K562 (cell line): ENCODE measurements around the gene VRK1. TPM values are rescaled to one million over a fixed set of nuclear protein-coding genes. Genes with fewer than 3 reads are reported as not detected.

Source experiments
- AFF1 ChIP-seq, 2 experiments: fragments of 450-650 bp; IDR thresholded peaks; 2 replicates each; pipeline ENCODE4 v1.6.1; 2018; ENCODE audit warnings: mild to moderate bottlenecking in 2 of 2, low read depth in 1 of 2; ENCODE audit not compliant: partially characterized antibody in 2 of 2
- CEBPB ChIP-seq: fragments of 450-650 bp; IDR thresholded peaks from 2 replicates; pipeline ENCODE4 v1.6.1; 2016; ENCODE audit warnings: missing genetic modification characterization, missing compliant biosample characterization
- CSDE1 ChIP-seq, 2 experiments: fragments of 450-650 bp; IDR thresholded peaks; 2 replicates each; pipeline ENCODE4 v1.6.1; 2016; ENCODE audit warnings: mild to moderate bottlenecking in 1 of 2
- EP300 ChIP-seq: IDR thresholded peaks from 2 replicates; pipeline ENCODE4 v1.6.1; 2012; ENCODE audit warnings: low read length, improper control_type of control experiment
- ETV6 ChIP-seq, 3 experiments: fragments of 150-350 bp in 1 of 3; sonication (generic) in 1 of 3; formaldehyde crosslinking in 1 of 3; IDR thresholded peaks; 2 replicates each; pipeline versions ENCODE4 v1.6.1 to v1.8.0; 2014 to 2022; ENCODE audit warnings: borderline replicate concordance in 2 of 3, low read depth in 2 of 3, antibody characterized with exemption in 1 of 3, low read length in 1 of 3, mild to moderate bottlenecking in 1 of 3, missing genetic modification reagents in 1 of 3
- GTF2A2 ChIP-seq: IDR thresholded peaks from 2 replicates; pipeline ENCODE4 v1.6.1; 2016; ENCODE audit warnings: mild to moderate bottlenecking, missing genetic modification characterization, missing compliant biosample characterization
- HCFC1 ChIP-seq: IDR thresholded peaks from 2 replicates; pipeline ENCODE4 v1.6.1; 2012; ENCODE audit warnings: low read depth, low read length, improper control_type of control experiment
- JUNB ChIP-seq: fragments of 450-650 bp; formaldehyde crosslinking; conservative IDR thresholded peaks from 2 replicates; pipeline ENCODE4 v1.4.0; 2020; ENCODE audit warnings: mild to moderate bottlenecking
- MLLT1 ChIP-seq, 2 experiments: fragments of 450-650 bp; IDR thresholded peaks; 2 replicates each; pipeline ENCODE4 v1.6.1; 2016
- NELFE ChIP-seq: IDR thresholded peaks from 2 replicates; pipeline ENCODE4 v1.6.1; 2011; ENCODE audit warnings: mild to moderate bottlenecking; ENCODE audit not compliant: insufficient read depth, insufficient read length
- NR2C2 ChIP-seq, 2 experiments: fragments of 200-800 bp in 1 of 2; sonication (Bioruptor generic) in 1 of 2; sonication (generic) in 1 of 2; formaldehyde crosslinking in 1 of 2; IDR thresholded peaks; 2 replicates each; pipeline versions ENCODE4 v1.6.1 to v1.8.0; 2016 to 2022; ENCODE audit warnings: mild to moderate bottlenecking in 1 of 2, missing compliant biosample characterization in 1 of 2, missing genetic modification characterization in 1 of 2, missing genetic modification reagents in 1 of 2
- NR2F6 ChIP-seq: fragments of 450-650 bp; formaldehyde crosslinking; IDR thresholded peaks from 2 replicates; pipeline ENCODE4 v1.4.0; 2020; ENCODE audit warnings: mild to moderate bottlenecking
- POLR2H ChIP-seq: IDR thresholded peaks from 2 replicates; pipeline ENCODE4 v1.6.1; 2016; ENCODE audit warnings: missing genetic modification characterization, low read depth, mild to moderate bottlenecking, control low read depth, missing compliant biosample characterization, moderate library complexity
- RBM25 ChIP-seq: fragments of 200-400 bp; formaldehyde crosslinking; IDR thresholded peaks from 2 replicates; pipeline ENCODE4 v1.6.1; 2018; ENCODE audit warnings: low read length, low read depth, moderate library complexity; ENCODE audit not compliant: severe bottlenecking
- SRSF3 ChIP-seq: fragments of 200-400 bp; formaldehyde crosslinking; IDR thresholded peaks from 2 replicates; pipeline ENCODE4 v1.6.1; 2016; ENCODE audit warnings: mild to moderate bottlenecking, low read length, moderate library complexity; ENCODE audit not compliant: insufficient read depth
- ZFP30 ChIP-seq: fragments of 250-450 bp; sonication (Bioruptor Pico); IDR thresholded peaks from 2 replicates; pipeline ENCODE4 v1.8.0; 2022; ENCODE audit warnings: moderate library complexity, mild to moderate bottlenecking, inconsistent platforms, borderline replicate concordance
- ZNF143 ChIP-seq: sonication (generic); formaldehyde crosslinking; IDR thresholded peaks from 2 replicates; pipeline ENCODE4 v1.9.0; 2022; ENCODE audit warnings: mild to moderate bottlenecking, missing genetic modification reagents
- ZNF324 ChIP-seq: fragments of 250-450 bp; sonication (Bioruptor Pico); IDR thresholded peaks from 2 replicates; pipeline ENCODE4 v1.4.0; 2020; ENCODE audit warnings: mild to moderate bottlenecking
- ZNF707 ChIP-seq: fragments of 250-450 bp; sonication (Bioruptor Pico); conservative IDR thresholded peaks from 2 replicates; pipeline ENCODE4 v1.8.0; 2022; ENCODE audit warnings: inconsistent platforms, mild to moderate bottlenecking, moderate library complexity
- ZNF740 ChIP-seq, 3 experiments: fragments of 200-800 bp in 1 of 3; sonication (Bioruptor generic) in 1 of 3; sonication (generic) in 1 of 3; formaldehyde crosslinking in 1 of 3; IDR thresholded peaks; 2 replicates each; pipeline versions ENCODE4 v1.6.1 to v1.8.0; 2016 to 2022; ENCODE audit warnings: mild to moderate bottlenecking in 2 of 3, missing compliant biosample characterization in 2 of 3, missing genetic modification characterization in 2 of 3, missing genetic modification reagents in 1 of 3
- polyA plus RNA-seq, 8 experiments: library from polyadenylated mRNA; depleted of rRNA in 4 of 8; stranded (reverse) in 5 of 8; unstranded in 3 of 8; fragments of >200 nt; fragmentation: Nextera tagmentation in 2 of 8; fragmentation: Illumina TruSeq in 1 of 8; extraction: Ambion mirVana in 2 of 8; extraction: Trizol in 1 of 8; gene quantifications; 2 replicates each; pipeline versions ENCODE4 v1.2.1 to v1.2.3, GENCODE V29; 2011 to 2014; ENCODE audit warnings: inconsistent platforms in 1 of 8, missing spikeins in 1 of 8
- total RNA-seq, 7 experiments: library from RNA; depleted of rRNA in 6 of 7; stranded (reverse); fragments of >200 nt in 6 of 7; fragmentation: Illumina TruSeq in 2 of 7; extraction: Trizol in 2 of 7; gene quantifications; 2 replicates each; pipeline versions ENCODE4 v1.2.1 to v1.2.3, GENCODE V29; 2011 to 2021; ENCODE audit warnings: low replicate concordance in 1 of 7
- TF ChIP-seq, protein P1 (sequence below): sonication (generic); formaldehyde crosslinking; IDR thresholded peaks from 2 replicates; pipeline ENCODE4 v1.9.0; 2022; ENCODE audit warnings: mild to moderate bottlenecking, missing genetic modification reagents

The VRK1 gene
- total and polyA plus RNA-seq, 9 of the 15 experiments (the other 6 are each of a cell fraction or from before 2014, with no cell fraction given) = 83.6 to 177 (median 116) TPM

DNA sequence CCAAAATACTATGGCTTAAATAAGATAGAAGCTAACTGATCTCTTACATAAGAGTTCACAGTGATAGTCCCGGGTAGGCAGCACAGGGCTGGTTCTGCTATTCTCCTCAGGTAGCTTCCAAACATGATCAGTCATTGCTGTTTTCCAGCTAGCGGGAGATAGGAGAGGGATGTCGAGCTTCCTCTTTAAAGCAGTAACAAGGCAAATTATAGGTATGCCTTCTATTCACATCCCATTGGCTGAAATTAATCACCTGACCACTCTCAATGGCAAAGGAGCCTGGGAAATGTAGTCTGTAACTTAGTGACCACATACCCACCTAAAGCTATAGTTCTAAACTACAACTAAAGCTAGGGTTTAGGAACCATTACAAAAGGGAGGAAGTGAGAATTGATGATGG is 34.5 kb upstream of the VRK1 start (continued):
- no peak for TF ChIP-seq ETV6 (IDR thresholded peaks at IDR 0.05; ENCODE audit: borderline replicate concordance in 1 of 2, low read depth in 2 of 2, low read length in 1 of 2)
- no peak for TF ChIP-seq ETV6 (CRISPR knock-in tag; IDR thresholded peaks at IDR 0.05; ENCODE audit: borderline replicate concordance)
- TF ChIP-seq ZFP30 (CRISPR knock-in tag) = no peak
- no peak for TF ChIP-seq NR2F6
- TF ChIP-seq ZNF707 (CRISPR knock-in tag) = no peak
- TF ChIP-seq ZNF740 (CRISPR knock-in tag; IDR thresholded peaks at IDR 0.05) = no peak
- no peak for TF ChIP-seq ZNF740 (tag; IDR thresholded peaks at IDR 0.05)
- TF ChIP-seq EP300 = no peak
- TF ChIP-seq, protein P1, sequence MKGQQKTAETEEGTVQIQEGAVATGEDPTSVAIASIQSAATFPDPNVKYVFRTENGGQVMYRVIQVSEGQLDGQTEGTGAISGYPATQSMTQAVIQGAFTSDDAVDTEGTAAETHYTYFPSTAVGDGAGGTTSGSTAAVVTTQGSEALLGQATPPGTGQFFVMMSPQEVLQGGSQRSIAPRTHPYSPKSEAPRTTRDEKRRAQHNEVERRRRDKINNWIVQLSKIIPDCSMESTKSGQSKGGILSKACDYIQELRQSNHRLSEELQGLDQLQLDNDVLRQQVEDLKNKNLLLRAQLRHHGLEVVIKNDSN (CRISPR knock-in tag) = peak; percentile 85
- peak; percentile 93 for TF ChIP-seq HCFC1
- no peak for TF ChIP-seq ZNF324
- TF ChIP-seq NR2C2 (CRISPR knock-in tag; IDR thresholded peaks at IDR 0.05) = no peak
- TF ChIP-seq NR2C2 (tag; IDR thresholded peaks at IDR 0.05) = no peak
- TF ChIP-seq JUNB (CRISPR knock-in tag) = no peak
- TF ChIP-seq MLLT1 (IDR thresholded peaks at IDR 0.05) = no peak
- TF ChIP-seq AFF1 (IDR thresholded peaks at IDR 0.05; ENCODE audit: low read depth in 1 of 2, partially characterized antibody in 2 of 2) = peak in 1 of 2 experiments; percentile 77
- no peak for TF ChIP-seq CEBPB (tag)
- TF ChIP-seq SRSF3 = no peak
- TF ChIP-seq GTF2A2 (tag) = no peak
- no peak for TF ChIP-seq NELFE
- TF ChIP-seq RBM25 = peak; percentile 34
- TF ChIP-seq POLR2H (tag) = no peak
- peak; percentile 84 for TF ChIP-seq ZNF143
- TF ChIP-seq CSDE1 (IDR thresholded peaks at IDR 0.05) = no peak
